ENCODE data around the gene BCL11A. TPM values are rescaled to one million over a fixed set of nuclear protein-coding genes. Genes with fewer than 3 reads are reported as not detected.

Gene BCL11A
- polyA plus RNA-seq, 3 donors = 8.7 to 15.6 (median 11.1) TPM

DNA sequence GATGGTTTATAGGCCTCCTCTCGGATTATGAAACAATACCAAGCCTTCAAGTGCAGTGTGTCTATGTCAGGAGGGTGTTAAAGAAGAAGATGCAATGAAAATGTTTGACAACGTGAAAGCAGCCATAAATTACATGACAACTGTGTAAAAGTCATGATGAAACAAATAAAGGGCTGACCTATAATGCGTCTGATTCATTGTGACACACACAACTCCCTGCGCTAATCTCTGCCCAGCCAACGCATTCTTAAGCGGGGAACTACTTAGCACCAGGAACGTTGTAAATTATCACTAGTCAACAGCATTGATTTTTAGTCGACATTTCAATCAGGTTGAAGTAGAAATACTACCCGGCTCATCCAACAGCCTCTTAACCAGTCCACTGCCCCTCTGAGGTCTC is 26.8 kb downstream of the BCL11A start:
- H3K36me3 Mint-ChIP-seq = peaks cover 17 to 29% of the 10 kb centered on the region in 2 donors
- no peaks in the 10 kb centered on the region for H3K27me3 ChIP-seq (ENCODE audit: control insufficient read depth in 2 of 2, insufficient read depth in 2 of 2, low read length in 2 of 2)
- peaks cover 0 to 3% (median under 1%) of the 10 kb centered on the region in 7 donors for H3K9me3 Mint-ChIP-seq
- H3K4me2 ChIP-seq (replicated peaks; ENCODE audit: extremely low read depth, low read length, poor library complexity, severe bottlenecking) = no peak overlapping the region
- no peak overlapping the region for H3K4me3 ChIP-seq (replicated peaks in 1 of 3; ENCODE audit: low read depth in 2 of 3, low read length in 3 of 3)
- H3K79me2 ChIP-seq (ENCODE audit: insufficient read depth, low read length) = peaks cover 100% of the 10 kb centered on the region
- peaks cover 0 to 2% of the 10 kb centered on the region in 2 donors for H3K9me3 ChIP-seq (replicated peaks in 1 of 2; ENCODE audit: control insufficient read depth in 1 of 2, insufficient read depth in 1 of 2, low read length in 2 of 2)
- H3K9ac ChIP-seq (ENCODE audit: insufficient read depth, low read length, poor library complexity, severe bottlenecking) = no peak overlapping the region
- H3K27me3 Mint-ChIP-seq (ENCODE audit: low read depth in 3 of 3) = no peaks in the 10 kb centered on the region
- peaks cover 9% of the 10 kb centered on the region for H4K20me1 ChIP-seq (ENCODE audit: insufficient read depth, low read length)
- peaks cover 94% of the 10 kb centered on the region for H3K4me1 Mint-ChIP-seq
- no peak overlapping the region for H3K4me3 Mint-ChIP-seq
- no peak overlapping the region for H2AFZ ChIP-seq (ENCODE audit: insufficient read depth, low read depth, low read length, poor library complexity, severe bottlenecking)
- intact Hi-C loops (cut with micrococcal nuclease) = no loop called here
- peak overlapping the region; percentile 15 to 75 for H3K27ac ChIP-seq (ENCODE audit: low read depth in 1 of 2, low read length in 2 of 2)
- peak overlapping the region; percentile 82 to 96 (median 88) for H3K27ac Mint-ChIP-seq
- peaks cover 72 to 80% of the 10 kb centered on the region in 2 donors for H3K4me1 ChIP-seq (ENCODE audit: control insufficient read depth in 1 of 2, insufficient read depth in 2 of 2, low read length in 2 of 2)
- TF ChIP-seq, protein P1, sequence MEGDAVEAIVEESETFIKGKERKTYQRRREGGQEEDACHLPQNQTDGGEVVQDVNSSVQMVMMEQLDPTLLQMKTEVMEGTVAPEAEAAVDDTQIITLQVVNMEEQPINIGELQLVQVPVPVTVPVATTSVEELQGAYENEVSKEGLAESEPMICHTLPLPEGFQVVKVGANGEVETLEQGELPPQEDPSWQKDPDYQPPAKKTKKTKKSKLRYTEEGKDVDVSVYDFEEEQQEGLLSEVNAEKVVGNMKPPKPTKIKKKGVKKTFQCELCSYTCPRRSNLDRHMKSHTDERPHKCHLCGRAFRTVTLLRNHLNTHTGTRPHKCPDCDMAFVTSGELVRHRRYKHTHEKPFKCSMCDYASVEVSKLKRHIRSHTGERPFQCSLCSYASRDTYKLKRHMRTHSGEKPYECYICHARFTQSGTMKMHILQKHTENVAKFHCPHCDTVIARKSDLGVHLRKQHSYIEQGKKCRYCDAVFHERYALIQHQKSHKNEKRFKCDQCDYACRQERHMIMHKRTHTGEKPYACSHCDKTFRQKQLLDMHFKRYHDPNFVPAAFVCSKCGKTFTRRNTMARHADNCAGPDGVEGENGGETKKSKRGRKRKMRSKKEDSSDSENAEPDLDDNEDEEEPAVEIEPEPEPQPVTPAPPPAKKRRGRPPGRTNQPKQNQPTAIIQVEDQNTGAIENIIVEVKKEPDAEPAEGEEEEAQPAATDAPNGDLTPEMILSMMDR (IDR thresholded peaks at IDR 0.05) = no peak
- 47% methylated on average over 6 of the region's 9 CpGs for WGBS (ENCODE audit: insufficient coverage)
- peaks cover 2 to 3% of the 10 kb centered on the region in 2 donors for H3K36me3 ChIP-seq (replicated peaks in 1 of 2; ENCODE audit: control insufficient read depth in 1 of 2, insufficient read depth in 2 of 2, low read length in 2 of 2)
- peak; percentile 48 to 73 (median 48) for DNase-seq

DNA sequence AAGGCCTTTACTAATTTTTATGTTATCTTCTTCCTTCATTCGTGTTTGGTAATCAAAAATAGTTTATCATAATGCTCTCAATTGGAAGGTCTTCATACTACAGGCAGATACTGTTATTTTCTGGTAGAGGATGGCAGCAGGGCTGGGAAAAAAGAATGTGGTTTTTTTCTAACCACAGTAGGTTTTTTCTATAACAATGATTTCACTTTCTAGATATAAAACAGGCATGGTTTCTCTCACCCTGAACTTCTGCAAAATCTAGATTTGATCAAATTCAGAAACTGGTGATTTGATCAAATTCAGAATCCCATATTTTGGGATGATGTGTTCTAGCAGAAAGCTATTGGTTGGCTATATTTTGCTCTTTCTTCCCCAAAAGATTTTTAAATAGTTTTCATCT is 27.6 kb downstream of the BCL11A start:
- peak overlapping the region in 4 of 7 donors; percentile 14 to 96 (median 56) for H3K27ac Mint-ChIP-seq
- no peaks in the 10 kb centered on the region for H3K27me3 Mint-ChIP-seq (ENCODE audit: low read depth in 3 of 3)

More for the DNA sequence above, 27.6 kb downstream of the BCL11A start:
- Histone ChIP-seq H4K20me1 (ENCODE audit: insufficient read depth, low read length) (peaks cover 9% of the 10 kb centered on the region), H3K4me3 (replicated peaks in 1 of 3; ENCODE audit: low read depth in 2 of 3, low read length in 3 of 3) (no peak overlapping the region), H3K4me2 (replicated peaks; ENCODE audit: extremely low read depth, low read length, poor library complexity, severe bottlenecking) (no peak overlapping the region), H3K4me1 (ENCODE audit: control insufficient read depth in 1 of 2, insufficient read depth in 2 of 2, low read length in 2 of 2) (peaks cover 65 to 73% of the 10 kb centered on the region in 2 donors), H3K36me3 (replicated peaks in 1 of 2; ENCODE audit: control insufficient read depth in 1 of 2, insufficient read depth in 2 of 2, low read length in 2 of 2) (peaks cover 4 to 6% of the 10 kb centered on the region in 2 donors), H3K27ac (ENCODE audit: low read depth in 1 of 2, low read length in 2 of 2) (peak overlapping the region in 1 of 2 donors; percentile 43), H2AFZ (ENCODE audit: insufficient read depth, low read depth, low read length, poor library complexity, severe bottlenecking) (no peak overlapping the region), H3K79me2 (ENCODE audit: insufficient read depth, low read length) (peaks cover 100% of the 10 kb centered on the region), H3K9ac (ENCODE audit: insufficient read depth, low read length, poor library complexity, severe bottlenecking) (no peak overlapping the region), H3K9me3 (replicated peaks in 1 of 2; ENCODE audit: control insufficient read depth in 1 of 2, insufficient read depth in 1 of 2, low read length in 2 of 2) (no peaks in the 10 kb centered on the region), H3K27me3 (ENCODE audit: control insufficient read depth in 2 of 2, insufficient read depth in 2 of 2, low read length in 2 of 2) (no peaks in the 10 kb centered on the region)
- Mint-ChIP-seq H3K36me3 (peaks cover 21 to 31% of the 10 kb centered on the region in 2 donors), H3K4me3 (no peak overlapping the region), H3K9me3 (peaks cover 0 to 1% (median 0%) of the 10 kb centered on the region in 7 donors), H3K4me1 (peaks cover 91% of the 10 kb centered on the region)
- WGBS (ENCODE audit: insufficient coverage) = no CpG with 5 or more reads among the region's 1 CpG
- DNase-seq = no peak
- intact Hi-C loops (cut with micrococcal nuclease) = no loop called here
- TF ChIP-seq, protein P1 (IDR thresholded peaks at IDR 0.05) = no peak
